Measurements from ENCODE around the gene TMED4.

The TMED4 gene

GRCh38 chr7:44595934-44596635 is 14.1 kb upstream of the TMED4 start:
- no peak overlapping the region for H3K4me3 ChIP-seq (ENCODE audit: low read length)
- no peak for TF ChIP-seq CTCF (conservative IDR thresholded peaks at IDR 0.05; ENCODE audit: low read length)
- peak; percentile 30 for DNase-seq (ENCODE audit: low read depth)

- no peak for TF ChIP-seq CTCF (conservative IDR thresholded peaks at IDR 0.05; ENCODE audit: low read length)
- no peak for DNase-seq (ENCODE audit: low read depth)
- no peak overlapping the region for H3K4me3 ChIP-seq (ENCODE audit: low read length)
Measured at GRCh38 chr7:44590910-44591309, 8.9 kb upstream of the TMED4 start.

GRCh38 chr7:44587843-44588711 is 6.0 kb upstream of the TMED4 start:
- peak; percentile 74 for TF ChIP-seq CTCF (conservative IDR thresholded peaks at IDR 0.05; ENCODE audit: low read length)
- DNase-seq (ENCODE audit: low read depth), result peak; percentile 67
- no peak overlapping the region for H3K4me3 ChIP-seq (ENCODE audit: low read length)

- peak overlapping the region; percentile 94 for H3K4me3 ChIP-seq (ENCODE audit: low read length)
- no peak for DNase-seq (ENCODE audit: low read depth)
- no peak for TF ChIP-seq CTCF (conservative IDR thresholded peaks at IDR 0.05; ENCODE audit: low read length)
Measured at GRCh38 chr7:44583146-44583865, 1.3 kb upstream of the TMED4 start.

GRCh38 chr7:44580945-44581878 is 819 bp downstream of the TMED4 start:
- no peak for TF ChIP-seq CTCF (conservative IDR thresholded peaks at IDR 0.05; ENCODE audit: low read length)
- H3K4me3 ChIP-seq (ENCODE audit: low read length), result peak overlapping the region; percentile 94
- no peak for DNase-seq (ENCODE audit: low read depth)

GRCh38 chr7:44576228-44576627 is 5.8 kb downstream of the TMED4 start:
- H3K4me3 ChIP-seq (ENCODE audit: low read length), result no peak overlapping the region
- DNase-seq (ENCODE audit: low read depth), result no peak
- no peak for TF ChIP-seq CTCF (conservative IDR thresholded peaks at IDR 0.05; ENCODE audit: low read length)
